Effector memory CD4-positive, alpha-beta T cell (primary cell): ENCODE results near the gene GALNT7.

ENCODE experiments used
- DNase-seq, 3 donors: peaks; one replicate each; pipeline ENCODE4 v3.0.0-alpha.2; 2020
- H3K27ac ChIP-seq: 2 replicates; pipeline ENCODE4 v1.7.0; 2013; ENCODE audit warnings: mild to moderate bottlenecking, low read length, moderate library complexity; ENCODE audit not compliant: insufficient read depth, poor library complexity, severe bottlenecking
- H3K27me3 ChIP-seq: replicated peaks from 2 replicates; pipeline ENCODE4 v1.7.0; 2013; ENCODE audit warnings: mild to moderate bottlenecking, low read length; ENCODE audit not compliant: insufficient read depth, control insufficient read depth, poor library complexity, severe bottlenecking
- H3K36me3 ChIP-seq: 2 replicates; pipeline ENCODE4 v1.7.0; 2013; ENCODE audit warnings: mild to moderate bottlenecking, low read length, moderate library complexity; ENCODE audit not compliant: control insufficient read depth, insufficient read depth
- H3K4me1 ChIP-seq: 2 replicates; pipeline ENCODE4 v1.7.0; 2013; ENCODE audit warnings: low read length, mild to moderate bottlenecking; ENCODE audit not compliant: control insufficient read depth, insufficient read depth, poor library complexity, severe bottlenecking
- H3K4me3 ChIP-seq: 2 replicates; pipeline ENCODE4 v1.7.0; 2013; ENCODE audit warnings: low read length, low read depth, mild to moderate bottlenecking; ENCODE audit not compliant: insufficient read depth, poor library complexity, severe bottlenecking
- H3K9me3 ChIP-seq: 2 replicates; pipeline ENCODE4 v1.7.0; 2013; ENCODE audit warnings: mild to moderate bottlenecking, low read length, moderate library complexity; ENCODE audit not compliant: control insufficient read depth

The GALNT7 gene

GRCh38 chr4:173223743-173224142 is 55.1 kb downstream of the GALNT7 start:
- Histone ChIP-seq H3K36me3 (no peaks in the 10 kb centered on the region), H3K4me3 (no peak overlapping the region), H3K27me3 (no peaks in the 10 kb centered on the region), H3K4me1 (no peaks in the 10 kb centered on the region), H3K27ac (no peak overlapping the region), H3K9me3 (no peaks in the 10 kb centered on the region)
- DNase-seq: no peak

- DNase-seq: no peak
- Histone ChIP-seq H3K27me3 (no peaks in the 10 kb centered on the region), H3K4me1 (no peaks in the 10 kb centered on the region), H3K36me3 (no peaks in the 10 kb centered on the region), H3K4me3 (no peak overlapping the region), H3K27ac (no peak overlapping the region), H3K9me3 (no peaks in the 10 kb centered on the region)
Measured at GRCh38 chr4:173226401-173226888, 57.8 kb downstream of the GALNT7 start.

- H3K4me3 ChIP-seq: no peak overlapping the region
- H3K4me1 ChIP-seq: no peaks in the 10 kb centered on the region
- no peaks in the 10 kb centered on the region for H3K36me3 ChIP-seq
- H3K27ac ChIP-seq: no peak overlapping the region
- no peaks in the 10 kb centered on the region for H3K27me3 ChIP-seq
- H3K9me3 ChIP-seq: no peaks in the 10 kb centered on the region
- no peak for DNase-seq
Measured at GRCh38 chr4:173227756-173228155, 59.1 kb downstream of the GALNT7 start.

GRCh38 chr4:173230062-173230461 is 61.5 kb downstream of the GALNT7 start:
- no peak for DNase-seq
- H3K36me3 ChIP-seq: no peaks in the 10 kb centered on the region
- no peaks in the 10 kb centered on the region for H3K27me3 ChIP-seq
- H3K9me3 ChIP-seq: no peaks in the 10 kb centered on the region
- H3K4me1 ChIP-seq: no peaks in the 10 kb centered on the region
- no peak overlapping the region for H3K27ac ChIP-seq
- no peak overlapping the region for H3K4me3 ChIP-seq

- Histone ChIP-seq H3K36me3 (no peaks in the 10 kb centered on the region), H3K27ac (no peak overlapping the region), H3K4me3 (no peak overlapping the region), H3K9me3 (no peaks in the 10 kb centered on the region), H3K27me3 (no peaks in the 10 kb centered on the region), H3K4me1 (no peaks in the 10 kb centered on the region)
- DNase-seq: no peak
Measured at GRCh38 chr4:173231916-173232315, 63.3 kb downstream of the GALNT7 start.

GRCh38 chr4:173233857-173234256 is 65.2 kb downstream of the GALNT7 start:
- Histone ChIP-seq H3K4me1 (no peaks in the 10 kb centered on the region), H3K27ac (no peak overlapping the region), H3K4me3 (no peak overlapping the region), H3K27me3 (no peaks in the 10 kb centered on the region), H3K36me3 (no peaks in the 10 kb centered on the region), H3K9me3 (no peaks in the 10 kb centered on the region)
- DNase-seq: no peak

- no peaks in the 10 kb centered on the region for H3K9me3 ChIP-seq
- no peak overlapping the region for H3K4me3 ChIP-seq
- H3K36me3 ChIP-seq: no peaks in the 10 kb centered on the region
- no peaks in the 10 kb centered on the region for H3K27me3 ChIP-seq
- no peak overlapping the region for H3K27ac ChIP-seq
- H3K4me1 ChIP-seq: no peaks in the 10 kb centered on the region
- no peak for DNase-seq
Measured at GRCh38 chr4:173235050-173235449, 66.4 kb downstream of the GALNT7 start.

GRCh38 chr4:173236301-173236700 is 67.7 kb downstream of the GALNT7 start:
- Histone ChIP-seq H3K4me3 (no peak overlapping the region), H3K27ac (no peak overlapping the region), H3K36me3 (no peaks in the 10 kb centered on the region), H3K9me3 (no peaks in the 10 kb centered on the region), H3K27me3 (no peaks in the 10 kb centered on the region), H3K4me1 (no peaks in the 10 kb centered on the region)
- no peak for DNase-seq

GRCh38 chr4:173237152-173237551 is 68.5 kb downstream of the GALNT7 start:
- Histone ChIP-seq H3K27me3 (no peaks in the 10 kb centered on the region), H3K4me3 (no peak overlapping the region), H3K9me3 (no peaks in the 10 kb centered on the region), H3K4me1 (no peaks in the 10 kb centered on the region), H3K36me3 (no peaks in the 10 kb centered on the region), H3K27ac (no peak overlapping the region)
- no peak for DNase-seq

- no peak for DNase-seq
- Histone ChIP-seq H3K36me3 (no peaks in the 10 kb centered on the region), H3K27ac (no peak overlapping the region), H3K4me3 (no peak overlapping the region), H3K27me3 (no peaks in the 10 kb centered on the region), H3K9me3 (no peaks in the 10 kb centered on the region), H3K4me1 (peaks cover 4% of the 10 kb centered on the region)
Measured at GRCh38 chr4:173237762-173238161, 69.2 kb downstream of the GALNT7 start.

- H3K27ac ChIP-seq: no peak overlapping the region
- H3K27me3 ChIP-seq: no peaks in the 10 kb centered on the region
- H3K36me3 ChIP-seq: no peaks in the 10 kb centered on the region
- H3K9me3 ChIP-seq: no peaks in the 10 kb centered on the region
- no peak for DNase-seq
- H3K4me1 ChIP-seq: peaks cover 4% of the 10 kb centered on the region
- H3K4me3 ChIP-seq: no peak overlapping the region
Measured at GRCh38 chr4:173240696-173241095, 72.1 kb downstream of the GALNT7 start.
